Activated CD4-positive, alpha-beta T cell treated with anti-CD3 and anti-CD28 coated beads, Interleukin-10, Interleukin-2, amounts not matched to agents 100 ng/mL and 50 ng/mL, durations not matched to agents 16 hours and 8 hours (primary cell): ENCODE data around the gene DCLK1.

Experiments
- DNase-seq: peaks from one replicate; pipeline ENCODE4 v3.0.0-alpha.2; 2020

The DCLK1 gene

GRCh38 chr13:35891507-35892441, 239.4 kb downstream of the DCLK1 start:
- no peak for DNase-seq

DNA sequence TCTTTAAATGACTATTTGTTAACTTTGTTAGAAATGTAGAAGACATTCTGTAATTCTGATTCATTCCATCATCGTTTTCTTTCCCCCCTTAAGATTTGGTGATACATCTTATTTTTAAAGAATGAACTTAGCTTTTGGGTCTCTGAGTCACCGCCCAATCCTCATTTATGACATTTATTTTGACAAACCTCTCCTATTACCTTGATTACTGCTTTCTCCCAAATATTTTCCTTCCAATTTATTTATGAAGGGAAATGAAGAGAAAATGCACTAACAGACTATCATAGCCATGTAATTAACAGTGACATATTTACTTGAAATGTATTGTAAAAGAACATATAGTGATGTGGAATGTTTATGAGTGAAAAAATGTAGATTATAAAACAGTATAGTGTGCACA, 241.6 kb downstream of the DCLK1 start:
- no peak for DNase-seq

DNA sequence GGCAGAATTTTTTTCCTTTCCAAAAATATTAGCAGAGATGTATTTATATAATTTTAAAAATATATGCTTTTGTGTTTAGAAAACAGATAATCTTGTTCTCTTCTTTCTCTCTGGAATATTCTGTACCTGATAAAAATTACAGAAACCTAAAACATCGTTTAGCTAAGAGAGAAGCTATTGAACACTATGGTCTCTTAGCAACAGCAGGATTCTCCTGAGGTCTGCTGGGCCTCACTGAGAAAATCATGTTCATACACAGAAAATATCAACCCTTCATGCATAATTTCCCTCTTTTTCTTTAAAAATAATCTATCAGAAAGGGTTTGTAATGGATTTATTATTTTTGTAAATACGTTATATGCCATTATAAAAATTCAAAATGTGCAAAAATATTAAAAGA, 242.2 kb downstream of the DCLK1 start:
- no peak for DNase-seq

- no peak for DNase-seq
These were observed 242.7 kb downstream of the DCLK1 start for GRCh38 chr13:35888457-35888883.

- DNase-seq: no peak
These were observed 244.0 kb downstream of the DCLK1 start for GRCh38 chr13:35887115-35887666.

GRCh38 chr13:35886332-35887114, 244.7 kb downstream of the DCLK1 start:
- no peak for DNase-seq

DNA sequence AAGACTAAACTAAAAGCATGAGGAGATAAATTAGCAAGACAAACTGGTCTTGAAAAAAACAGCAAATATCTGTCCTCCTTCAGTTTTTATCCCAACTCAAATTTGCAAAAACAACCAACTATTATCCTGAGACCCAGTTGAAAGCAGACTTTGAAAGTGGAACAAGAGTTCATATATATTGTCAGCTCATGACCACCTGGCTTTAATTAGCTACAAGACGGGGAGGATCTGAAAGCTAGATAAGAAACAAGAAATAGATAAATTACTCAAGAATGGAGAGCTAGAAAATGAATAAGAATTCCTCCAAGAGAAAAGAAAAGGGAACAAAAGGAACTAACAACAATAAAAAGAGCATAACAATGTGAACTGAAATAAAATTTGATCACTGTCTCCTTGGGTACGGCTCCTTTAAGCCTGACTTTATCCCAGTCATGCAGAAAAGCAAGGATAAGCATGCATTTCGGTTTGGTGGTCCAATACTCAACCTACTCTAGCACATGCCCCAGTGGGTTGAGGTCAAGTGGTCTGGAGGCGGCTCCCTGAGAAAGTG, 246.9 kb downstream of the DCLK1 start:
- no peak for DNase-seq

GRCh38 chr13:35882722-35883497, 248.3 kb downstream of the DCLK1 start:
- no peak for DNase-seq

DNA sequence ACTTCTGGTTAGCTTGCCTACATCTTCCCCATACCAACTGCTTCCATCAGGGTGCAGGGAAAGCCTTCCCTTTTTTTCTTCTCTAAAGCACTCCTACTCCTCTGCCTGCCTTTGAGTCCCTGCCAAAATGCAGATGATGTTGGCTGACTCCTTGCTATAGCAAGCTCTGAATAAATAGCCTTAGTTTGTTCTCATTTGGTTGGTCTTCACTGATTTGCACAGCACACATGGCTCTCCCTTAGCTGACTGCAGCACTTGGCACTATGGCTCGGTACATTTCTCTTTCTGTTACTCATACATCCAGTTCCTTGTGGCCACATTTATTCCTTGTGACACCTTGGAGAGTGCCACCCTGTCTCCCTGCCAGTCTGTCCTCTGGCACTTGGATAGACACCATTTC, 249.8 kb downstream of the DCLK1 start:
- no peak for DNase-seq

GRCh38 chr13:35879111-35879510, 252.1 kb downstream of the DCLK1 start:
- no peak for DNase-seq

DNA sequence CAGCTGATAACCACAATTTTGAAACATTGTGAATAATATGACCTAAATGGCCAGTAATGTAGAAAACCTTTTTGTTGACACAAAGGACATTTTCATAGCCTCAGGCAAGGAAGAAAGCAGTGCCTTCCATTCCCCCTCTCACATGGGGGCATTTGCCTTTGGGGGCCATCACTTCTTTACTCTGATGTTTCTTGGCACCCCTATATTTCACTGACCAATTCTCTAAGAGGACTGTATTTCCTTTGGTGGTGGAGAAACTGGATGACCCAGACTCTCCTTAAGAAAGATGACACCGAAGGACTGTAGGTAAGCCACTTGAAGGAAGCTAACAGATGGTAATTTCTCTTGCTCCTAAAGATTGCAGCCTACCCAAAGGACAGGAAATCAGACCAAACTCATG, 254.6 kb downstream of the DCLK1 start:
- DNase-seq: no peak

- no peak for DNase-seq
These were observed 256.5 kb downstream of the DCLK1 start for GRCh38 chr13:35874704-35875103.

GRCh38 chr13:35872369-35872768, 258.8 kb downstream of the DCLK1 start:
- no peak for DNase-seq

DNA sequence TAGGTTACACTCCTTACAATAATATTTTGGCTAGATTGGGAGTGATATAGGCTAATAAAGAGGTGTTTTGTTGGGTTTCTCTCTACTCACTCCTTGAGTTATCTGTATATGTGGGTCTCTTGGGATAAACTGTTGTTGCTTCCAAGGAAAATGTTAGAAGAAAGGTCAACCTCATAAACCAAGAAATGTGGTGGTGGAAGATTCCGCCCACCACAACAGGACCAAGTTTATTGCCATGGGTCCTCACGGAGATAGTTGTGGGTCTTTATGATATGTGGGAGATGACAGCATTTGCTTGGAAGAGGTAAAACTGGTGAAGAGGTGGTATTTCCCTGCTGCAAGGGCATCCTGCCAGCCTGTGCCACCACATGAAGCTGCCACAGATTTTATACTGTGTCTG, 259.6 kb downstream of the DCLK1 start:
- no peak for DNase-seq

DNA sequence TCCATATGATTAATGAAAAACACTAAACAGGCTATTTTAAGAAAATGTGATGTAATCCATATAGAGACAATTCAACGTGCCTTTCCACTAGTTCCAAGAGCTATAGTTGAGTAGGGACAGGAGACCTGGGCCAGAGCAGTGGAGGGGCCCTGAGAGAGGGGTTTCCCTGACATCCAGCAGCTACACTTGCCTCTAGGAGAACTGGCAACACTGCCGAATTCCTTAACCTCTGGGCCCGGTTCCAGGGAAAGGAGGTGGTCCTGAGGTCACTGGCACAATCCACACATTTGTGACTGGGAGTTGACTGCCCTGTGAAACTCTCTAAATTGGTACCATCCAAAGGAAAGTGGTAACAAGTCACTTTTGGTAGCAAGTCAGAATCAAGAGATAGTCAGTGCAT, 264.4 kb downstream of the DCLK1 start:
- DNase-seq: no peak

- no peak for DNase-seq
These were observed 265.6 kb downstream of the DCLK1 start for GRCh38 chr13:35865341-35866240.

- no peak for DNase-seq
These were observed 270.5 kb downstream of the DCLK1 start for GRCh38 chr13:35860661-35861060.

GRCh38 chr13:35859981-35860380, 271.2 kb downstream of the DCLK1 start:
- DNase-seq: no peak

- no peak for DNase-seq
These were observed 272.5 kb downstream of the DCLK1 start for GRCh38 chr13:35858665-35859064.

DNA sequence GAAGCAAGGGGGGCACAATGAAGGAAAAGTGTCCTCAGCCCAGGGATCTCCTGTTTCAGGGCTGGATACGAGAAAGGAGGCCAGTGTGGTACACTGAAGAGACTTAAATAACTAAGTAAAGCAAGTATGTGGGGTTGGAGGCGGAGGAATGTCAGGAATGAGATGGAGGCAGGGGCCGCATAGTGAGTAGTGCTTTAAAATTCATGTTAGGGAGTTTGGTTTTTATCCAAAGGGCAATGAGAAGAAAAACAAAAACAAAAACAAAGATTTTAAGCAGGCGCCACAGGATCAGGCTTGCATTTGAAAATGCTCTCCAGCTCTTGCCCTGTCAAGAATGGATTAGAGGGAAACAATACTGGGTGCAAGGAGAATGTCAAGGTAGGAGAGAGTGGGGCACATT, 273.4 kb downstream of the DCLK1 start:
- DNase-seq: no peak

DNA sequence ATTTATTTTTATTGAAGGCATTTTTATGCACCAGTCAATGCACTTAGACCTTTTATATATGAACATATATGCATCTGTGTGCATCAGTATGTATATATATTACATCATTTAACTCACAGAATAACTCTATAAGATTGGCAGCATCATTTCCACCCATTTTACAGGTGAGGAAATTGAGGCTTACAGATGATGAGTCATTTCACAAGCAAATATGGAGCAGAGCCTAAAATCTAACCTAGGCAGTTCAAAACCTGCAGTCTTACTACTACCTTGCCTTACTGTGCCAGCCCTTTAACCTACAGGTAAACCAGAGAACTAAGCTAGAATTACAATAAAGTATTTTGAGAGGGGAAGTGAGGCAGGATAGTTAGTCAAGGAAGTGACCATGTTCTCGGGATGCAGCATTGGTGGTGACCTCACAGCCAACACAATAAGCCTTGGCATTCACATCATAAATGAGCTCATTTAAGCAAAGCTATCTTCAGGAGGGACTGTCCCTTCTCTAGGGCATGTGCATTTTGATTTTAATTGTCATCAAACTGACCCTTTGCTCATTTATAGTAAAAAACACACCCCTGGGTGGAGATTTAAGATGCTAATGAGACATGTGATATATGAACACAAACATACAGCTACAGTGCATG, 274.3 kb downstream of the DCLK1 start:
- no peak for DNase-seq
